Adrenal gland (tissue), 12 donors: ENCODE measurements around the gene KRTAP10-6. TPM values are rescaled to one million over a fixed set of nuclear protein-coding genes. Genes with fewer than 3 reads are reported as not detected.
A peak's percentile ranks its signal among the peaks of the same experiment; 100 is the strongest.
"Not testable (repeated sequence)": the region's sequence is repeated elsewhere in the genome, so short reads cannot be mapped to it uniquely, and the experiment has no call there.

Experiments used
- DNase-seq, 7 donors: peaks; one replicate each; pipeline ENCODE4 v3.0.0-alpha.2; 2019 to 2020
- H3K27ac ChIP-seq, 5 donors: fragments of 200-600 bp; sonication (generic) in 4 of 5; 1 replicate in 3 of 5; 2 replicates in 2 of 5; pipeline versions ENCODE4 v1.5.1 to v1.8.0; 2016 to 2020; ENCODE audit warnings: mild to moderate bottlenecking in 1 of 5
- H3K27me3 ChIP-seq: fragments of 200-600 bp; 2 replicates; pipeline ENCODE4 v1.8.0; 2021
- H3K36me3 ChIP-seq, 2 donors: fragments of 200-600 bp; replicated peaks in 1 of 2; 1 replicate in 1 of 2; 2 replicates in 1 of 2; pipeline versions ENCODE4 v1.5.1 to v1.8.0; 2018 to 2022
- H3K4me1 ChIP-seq, 2 donors: fragments of 200-600 bp; replicated peaks in 1 of 2; 1 replicate in 1 of 2; 2 replicates in 1 of 2; pipeline versions ENCODE4 v1.5.1 to v1.8.0; 2018 to 2021
- H3K4me3 ChIP-seq, 4 donors: fragments of 200-600 bp; sonication (generic) in 3 of 4; one replicate each; pipeline ENCODE4 v1.5.1; 2016 to 2018
- H3K9me3 ChIP-seq, 3 donors: fragments of 200-600 bp; sonication (generic) in 1 of 3; replicated peaks in 1 of 3; 1 replicate in 2 of 3; 2 replicates in 1 of 3; pipeline versions ENCODE4 v1.5.1 to v1.8.0; 2016 to 2021
- CTCF ChIP-seq, 6 experiments: fragments of 450-650 bp in 4 of 6; fragments of 200-600 bp in 2 of 6; sonication (generic) in 1 of 6; IDR thresholded peaks; 1 replicate in 5 of 6; 2 replicates in 1 of 6; pipeline versions ENCODE4 v1.5.1 to v1.8.0; 2016 to 2021; ENCODE audit warnings: antibody characterized with exemption in 6 of 6, mild to moderate bottlenecking in 2 of 6, moderate library complexity in 1 of 6
- POLR2A ChIP-seq, 2 donors: fragments of 450-650 bp; IDR thresholded peaks; one replicate each; pipeline ENCODE4 v1.6.1; 2017; ENCODE audit warnings: antibody characterized with exemption in 2 of 2, mild to moderate bottlenecking in 2 of 2, moderate library complexity in 1 of 2
- WGBS, 4 donors: extraction: QIAGEN DNeasy Blood & Tissue Kit in 2 of 4; methylation state at CpG; one replicate each; pipeline versions ENCODE4 v1.1.5 to v1.1.7; 2013 to 2017; 5-methylcytosine and 5-hydroxymethylcytosine counted together
- intact Hi-C, 2 donors: fragments of 100-400 bp; cut with DNase I; formaldehyde crosslinking; loops; one replicate each; pipeline versions ENCODE4 v1.14.1 to v1.15.0; 2022 to 2023
- polyA plus RNA-seq, 3 donors: library from polyadenylated mRNA; stranded (reverse); fragments of 200-250 nt in 2 of 3; fragments of 350-450 nt in 1 of 3; fragmentation: Illumina TruSeq in 1 of 3; extraction: RNeasy Lipid Tissue Mini Kit (QIAGEN cat#74804) in 1 of 3; gene quantifications; one replicate each; pipeline ENCODE4 v1.2.3, GENCODE V29; 2013 to 2014
- total RNA-seq, 9 donors: library from RNA; depleted of rRNA in 4 of 9; stranded (reverse); fragments of >200 nt in 4 of 9; fragments of 120-200 nt in 1 of 9; fragmentation: NEBNext Ultra II Directional in 1 of 9; extraction: Animal tissue kit (Norgen Biotek cat#: 25700) in 1 of 9; gene quantifications; one replicate each; pipeline versions ENCODE4 v1.1.0 to v1.2.4, GENCODE V29; 2013 to 2023
- donor health status: healthy with polysubstance abuse.
- donor health status: Bipolar disorder and iron deficiency.
- donor health status: DM: yes; HTN: yes; CAD: no.
- donor health status: DM: no; HTN: no; CAD: no.
- donor health status: DM: no; HTN: no; CAD: no.
- donor health status: DM: yes; HTN: yes; CAD: no.

Gene KRTAP10-6
- total and polyA plus RNA-seq, 12 donors = not detected

GRCh38 chr21:44558695-44559094, 33.6 kb downstream of the KRTAP10-6 start, which contains the start of gene KRTAP10-3:
TSS of gene KRTAP10-3 (minus strand) at chr21:44558795. CDS start at chr21:44558715, 80 bp downstream.
- intact Hi-C loops = loop anchor here in 1 of 2 donors (10.0 kb wide), 1 partner anchor 196 kb away; no protein-coding TSS in a partner anchor
- no peaks in the 10 kb centered on the region for H3K36me3 ChIP-seq
- no peaks in the 10 kb centered on the region for H3K9me3 ChIP-seq
- no peak within 1 kb of the TSS for H3K27ac ChIP-seq
- H3K27me3 ChIP-seq = peaks cover 8% of the 10 kb centered on the region
- no peak for DNase-seq
- TF ChIP-seq POLR2A (IDR thresholded peaks at IDR 0.05) (no peak), CTCF (IDR thresholded peaks at IDR 0.05) (no peak)
- WGBS, 4 donors = 48 to 60% (median 59%) methylated on average over 5 of the region's 5 CpGs
- H3K4me1 ChIP-seq = no peaks in the 10 kb centered on the region
- H3K4me3 ChIP-seq = no peak within 1 kb of the TSS

- intact Hi-C loops = loop anchor here in 1 of 2 donors (10.0 kb wide), 1 partner anchor 196 kb away; no protein-coding TSS in a partner anchor
- not testable (repeated sequence) for H3K9me3 ChIP-seq
Observed at GRCh38 chr21:44558329-44558675, 34.0 kb downstream of the KRTAP10-6 start.

GRCh38 chr21:44557491-44558328, 34.6 kb downstream of the KRTAP10-6 start:
- peak in 1 of 7 donors; percentile 29 for DNase-seq
- H3K9me3 ChIP-seq = no peaks in the 10 kb centered on the region
- H3K4me3 ChIP-seq = no peak overlapping the region
- H3K27ac ChIP-seq = no peak overlapping the region
- H3K27me3 ChIP-seq = peaks cover 8% of the 10 kb centered on the region
- no peaks in the 10 kb centered on the region for H3K36me3 ChIP-seq
- no peaks in the 10 kb centered on the region for H3K4me1 ChIP-seq
- 41 to 56% (median 45%) methylated on average over 19 to 30 of the region's 30 CpGs for WGBS, 4 donors
- intact Hi-C loops = loop anchor here in 1 of 2 donors (10.0 kb wide), 1 partner anchor 197 kb away; no protein-coding TSS in a partner anchor
- no peak for TF ChIP-seq CTCF (IDR thresholded peaks at IDR 0.05)
- no peak for TF ChIP-seq POLR2A (IDR thresholded peaks at IDR 0.05)

More at GRCh38 chr21:44558329-44558675, 34.0 kb downstream of the KRTAP10-6 start:
- 46 to 73% (median 61%) methylated on average over 2 to 10 of the region's 10 CpGs for WGBS, 4 donors
- not testable (repeated sequence) for H3K36me3 ChIP-seq, DNase-seq, H3K27me3 ChIP-seq, H3K4me3 ChIP-seq, H3K27ac ChIP-seq, H3K4me1 ChIP-seq

- Histone ChIP-seq H3K36me3 (no peaks in the 10 kb centered on the region), H3K4me1 (no peaks in the 10 kb centered on the region), H3K4me3 (no peak overlapping the region), H3K27ac (no peak overlapping the region), H3K9me3 (no peaks in the 10 kb centered on the region), H3K27me3 (peaks cover 8% of the 10 kb centered on the region)
- 76 to 82% (median 77%) methylated on average over 9 of the region's 9 CpGs for WGBS, 4 donors
- DNase-seq = no peak
- intact Hi-C loops = loop anchor here in 1 of 2 donors (10.0 kb wide), 1 partner anchor 198 kb away; no protein-coding TSS in a partner anchor
- TF ChIP-seq POLR2A (IDR thresholded peaks at IDR 0.05) (no peak), CTCF (IDR thresholded peaks at IDR 0.05) (no peak)
Observed at GRCh38 chr21:44556879-44557278, 35.4 kb downstream of the KRTAP10-6 start.
